Upper lobe of right lung (tissue), 1 donor: ENCODE results near the gene TMEM62. TPM values are rescaled to one million over a fixed set of nuclear protein-coding genes. Genes with fewer than 3 reads are reported as not detected.
A peak's percentile ranks its signal among the peaks of the same experiment; 100 is the strongest.
"Not testable (repeated sequence)": the region's sequence is repeated elsewhere in the genome, so short reads cannot be mapped to it uniquely, and the experiment has no call there.

Experiments used
- ATAC-seq: fragments of 200-7000 bp; cut with Tn5 transposase; one replicate; pipeline ENCODE4 v1.9.1; 2020; ENCODE audit warnings: mild to moderate bottlenecking, moderate library complexity
- DNase-seq: peaks from one replicate; pipeline ENCODE4 v3.0.0-alpha.2; 2020
- H3K27ac ChIP-seq: fragments of 200-600 bp; one replicate; pipeline ENCODE4 v1.8.0; 2022
- H3K27me3 ChIP-seq: fragments of 200-600 bp; one replicate; pipeline ENCODE4 v1.8.0; 2022; ENCODE audit warnings: mild to moderate bottlenecking
- H3K36me3 ChIP-seq: fragments of 200-600 bp; one replicate; pipeline ENCODE4 v1.8.0; 2022
- H3K4me1 ChIP-seq: fragments of 200-600 bp; one replicate; pipeline ENCODE4 v1.8.0; 2022
- H3K4me3 ChIP-seq: fragments of 200-600 bp; one replicate; pipeline ENCODE4 v1.8.0; 2022; ENCODE audit warnings: mild to moderate bottlenecking
- H3K9me3 ChIP-seq: fragments of 200-600 bp; one replicate; pipeline ENCODE4 v1.8.0; 2022
- intact Hi-C: fragments of 100-400 bp; cut with DNase I; formaldehyde crosslinking; loops from one replicate; pipeline ENCODE4 v1.11.0; 2022
- total RNA-seq: library from RNA; stranded (reverse); fragmentation: NEBNext Ultra II Directional; extraction: Animal tissue kit (Norgen Biotek cat#: 25700); gene quantifications from one replicate; pipeline ENCODE4 v1.2.1, GENCODE V29; 2021
- TF ChIP-seq, protein P1 (sequence below): fragments of 200-600 bp; IDR thresholded peaks from one replicate; pipeline ENCODE4 v1.8.0; 2022; ENCODE audit warnings: antibody characterized with exemption
- donor health status: DM: no; HTN: yes; CAD: no; lungs with severe emphysema.

The TMEM62 gene
- total RNA-seq, 1 donor from 2014 or later: 28.1 TPM

DNA sequence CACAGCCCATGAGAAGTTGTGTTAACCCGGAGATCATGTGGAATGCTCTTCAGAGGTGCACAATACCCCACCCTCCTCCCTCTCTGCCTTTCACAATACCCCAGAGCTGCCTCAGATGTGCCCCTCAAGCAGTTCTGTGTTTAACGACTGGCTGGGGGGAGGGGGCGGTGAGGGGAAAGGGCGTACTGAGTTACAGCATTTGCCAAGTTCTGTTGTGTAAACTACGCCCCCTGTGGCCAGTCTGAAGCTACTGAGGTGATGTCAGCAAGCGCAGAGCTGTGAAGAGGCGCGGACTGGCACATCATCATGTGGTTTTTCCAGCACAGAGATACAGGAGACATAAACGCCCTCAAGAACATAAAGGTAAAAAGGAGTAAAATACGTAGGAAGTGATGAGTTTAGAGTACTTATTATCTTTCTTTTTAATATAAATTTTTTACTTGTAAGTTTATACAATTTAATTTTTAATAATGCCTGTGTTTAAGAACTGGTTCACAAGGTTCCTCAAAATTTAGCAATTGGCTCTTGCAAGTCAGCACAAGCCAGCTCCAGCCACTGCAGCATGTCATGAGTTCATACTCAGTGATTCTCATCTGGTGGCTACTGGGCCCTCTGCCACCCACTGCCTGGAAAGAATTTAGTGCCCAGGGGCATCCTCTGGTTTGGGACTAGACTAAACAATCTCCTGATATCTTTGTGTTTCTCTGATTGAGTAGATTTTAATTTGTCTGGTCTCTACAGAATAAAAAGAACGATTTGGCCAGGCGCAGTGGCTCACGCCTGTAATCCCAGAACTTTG, 85.7 kb downstream of the TMEM62 start:
- no peak overlapping the region for H3K27ac ChIP-seq

DNA sequence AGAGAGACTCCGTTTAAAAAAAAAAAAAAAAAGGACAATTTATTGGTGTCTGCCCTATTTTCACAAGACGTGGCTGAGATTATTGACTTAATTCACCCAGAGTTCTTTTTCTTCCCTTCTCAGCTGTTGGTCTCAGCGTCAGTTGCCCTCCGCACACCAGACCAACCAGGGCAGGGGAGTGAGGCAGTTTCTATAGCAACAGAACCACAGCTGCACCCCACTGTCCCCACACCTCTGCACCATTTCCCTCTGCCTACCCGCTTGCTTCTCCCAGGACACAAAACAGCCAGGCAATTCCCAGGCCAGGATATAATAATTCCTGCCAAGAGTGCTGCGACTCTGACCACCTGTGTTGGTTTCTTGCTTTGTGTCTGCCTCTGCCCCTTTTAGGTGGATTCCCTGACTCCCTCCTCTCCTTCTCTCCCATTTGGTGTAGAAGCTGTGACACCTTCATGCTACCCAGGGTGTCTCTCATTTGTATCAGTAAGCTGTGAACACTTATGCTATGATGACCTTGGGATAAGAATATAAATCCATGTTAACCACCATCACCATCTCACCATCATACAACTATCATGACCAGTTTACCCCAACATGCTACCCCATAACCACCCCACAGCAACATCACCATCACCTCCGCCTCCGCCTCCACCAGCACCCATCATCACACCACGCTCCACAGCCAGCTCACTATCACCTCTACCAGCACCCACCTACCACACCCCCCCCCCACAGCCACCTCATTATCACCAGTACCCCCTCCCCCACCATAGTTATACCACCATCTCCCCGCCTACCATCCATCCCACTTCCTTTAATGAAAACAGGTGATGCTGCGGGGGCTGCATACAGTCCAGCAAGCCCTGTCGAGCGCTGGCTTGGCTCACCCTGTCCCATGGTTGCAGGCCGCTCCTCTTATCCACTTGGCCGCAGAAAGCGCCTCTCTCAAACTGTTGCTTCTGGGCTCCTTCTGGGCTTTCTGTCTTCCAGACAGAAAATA, 86.8 kb downstream of the TMEM62 start:
- ATAC-seq (no peak), DNase-seq (no peak)
- TF ChIP-seq, protein P1, sequence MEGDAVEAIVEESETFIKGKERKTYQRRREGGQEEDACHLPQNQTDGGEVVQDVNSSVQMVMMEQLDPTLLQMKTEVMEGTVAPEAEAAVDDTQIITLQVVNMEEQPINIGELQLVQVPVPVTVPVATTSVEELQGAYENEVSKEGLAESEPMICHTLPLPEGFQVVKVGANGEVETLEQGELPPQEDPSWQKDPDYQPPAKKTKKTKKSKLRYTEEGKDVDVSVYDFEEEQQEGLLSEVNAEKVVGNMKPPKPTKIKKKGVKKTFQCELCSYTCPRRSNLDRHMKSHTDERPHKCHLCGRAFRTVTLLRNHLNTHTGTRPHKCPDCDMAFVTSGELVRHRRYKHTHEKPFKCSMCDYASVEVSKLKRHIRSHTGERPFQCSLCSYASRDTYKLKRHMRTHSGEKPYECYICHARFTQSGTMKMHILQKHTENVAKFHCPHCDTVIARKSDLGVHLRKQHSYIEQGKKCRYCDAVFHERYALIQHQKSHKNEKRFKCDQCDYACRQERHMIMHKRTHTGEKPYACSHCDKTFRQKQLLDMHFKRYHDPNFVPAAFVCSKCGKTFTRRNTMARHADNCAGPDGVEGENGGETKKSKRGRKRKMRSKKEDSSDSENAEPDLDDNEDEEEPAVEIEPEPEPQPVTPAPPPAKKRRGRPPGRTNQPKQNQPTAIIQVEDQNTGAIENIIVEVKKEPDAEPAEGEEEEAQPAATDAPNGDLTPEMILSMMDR: no peak
- Histone ChIP-seq H3K36me3 (no peaks in the 10 kb centered on the region), H3K9me3 (no peaks in the 10 kb centered on the region), H3K4me3 (no peak overlapping the region), H3K27ac (no peak overlapping the region), H3K27me3 (no peaks in the 10 kb centered on the region), H3K4me1 (no peaks in the 10 kb centered on the region)
- intact Hi-C loops: no loop called here

More for the DNA sequence above, 85.7 kb downstream of the TMEM62 start:
- Histone ChIP-seq H3K27me3 (no peaks in the 10 kb centered on the region), H3K36me3 (no peaks in the 10 kb centered on the region), H3K9me3 (no peaks in the 10 kb centered on the region), H3K4me1 (no peaks in the 10 kb centered on the region), H3K4me3 (no peak overlapping the region)
- no peak for ATAC-seq
- no peak for DNase-seq
- intact Hi-C loops: no loop called here
- TF ChIP-seq, protein P1: peak; percentile 7

GRCh38 chr15:43220991-43221403, 87.6 kb downstream of the TMEM62 start, which contains the start of gene EPB42:
Gene EPB42 (minus strand): TSS chr15:43221018. CDS start chr15:43220825, 193 bp downstream.
- intact Hi-C loops: no loop called here
- H3K9me3 ChIP-seq: no peaks in the 10 kb centered on the region
- ATAC-seq: no peak
- H3K27ac ChIP-seq: no peak within 1 kb of the TSS
- TF ChIP-seq, protein P1: no peak
- no peak for DNase-seq
- H3K4me1 ChIP-seq: no peaks in the 10 kb centered on the region
- no peak within 1 kb of the TSS for H3K4me3 ChIP-seq
- no peaks in the 10 kb centered on the region for H3K36me3 ChIP-seq
- H3K27me3 ChIP-seq: no peaks in the 10 kb centered on the region

- no peaks in the 10 kb centered on the region for H3K9me3 ChIP-seq
- H3K36me3 ChIP-seq: no peaks in the 10 kb centered on the region
- intact Hi-C loops: no loop called here
- DNase-seq (no peak), ATAC-seq (no peak)
- H3K4me1 ChIP-seq: no peaks in the 10 kb centered on the region
- H3K27ac ChIP-seq: no peak overlapping the region
- no peaks in the 10 kb centered on the region for H3K27me3 ChIP-seq
- TF ChIP-seq, protein P1: no peak
- no peak overlapping the region for H3K4me3 ChIP-seq
Measured at GRCh38 chr15:43221422-43221821, 88.0 kb downstream of the TMEM62 start.

- DNase-seq (no peak), ATAC-seq (peak; percentile 89)
- Histone ChIP-seq H3K9me3 (no peaks in the 10 kb centered on the region), H3K4me1 (no peaks in the 10 kb centered on the region), H3K27me3 (no peaks in the 10 kb centered on the region), H3K4me3 (no peak overlapping the region), H3K36me3 (no peaks in the 10 kb centered on the region), H3K27ac (no peak overlapping the region)
- TF ChIP-seq, protein P1: peak; percentile 74
- intact Hi-C loops: loop anchor here (2.0 kb wide), 1 partner anchor 59 kb away; no protein-coding TSS in a partner anchor
Measured at GRCh38 chr15:43225201-43225949, 92.0 kb downstream of the TMEM62 start.

DNA sequence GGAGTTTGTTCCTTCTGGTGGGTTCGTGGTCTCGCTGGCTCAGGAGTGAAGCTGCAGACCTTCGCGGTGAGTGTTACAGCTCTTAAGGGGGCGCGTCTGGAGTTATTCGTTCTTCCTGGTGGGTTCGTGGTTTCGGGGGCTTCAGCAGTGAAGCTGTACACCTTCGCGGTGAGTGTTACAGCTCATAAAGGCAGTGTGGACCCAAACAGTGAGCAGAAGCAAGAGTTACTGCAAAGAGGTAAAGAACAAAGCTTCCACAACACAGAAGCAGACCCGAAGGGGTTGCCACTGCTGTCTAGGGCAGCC, 92.5 kb downstream of the TMEM62 start:
- not testable (repeated sequence) for DNase-seq, H3K4me1 ChIP-seq, H3K27ac ChIP-seq, ATAC-seq, H3K36me3 ChIP-seq, H3K4me3 ChIP-seq, H3K9me3 ChIP-seq, H3K27me3 ChIP-seq
- intact Hi-C loops: loop anchor here (2.0 kb wide), 1 partner anchor 59 kb away; no protein-coding TSS in a partner anchor
